ENCODE data around the gene LRRC18.

LRRC18 gene

GRCh38 chr10:48905311-48905710 lies 34.3 kb downstream of the LRRC18 start:
- no peak for DNase-seq

DNA sequence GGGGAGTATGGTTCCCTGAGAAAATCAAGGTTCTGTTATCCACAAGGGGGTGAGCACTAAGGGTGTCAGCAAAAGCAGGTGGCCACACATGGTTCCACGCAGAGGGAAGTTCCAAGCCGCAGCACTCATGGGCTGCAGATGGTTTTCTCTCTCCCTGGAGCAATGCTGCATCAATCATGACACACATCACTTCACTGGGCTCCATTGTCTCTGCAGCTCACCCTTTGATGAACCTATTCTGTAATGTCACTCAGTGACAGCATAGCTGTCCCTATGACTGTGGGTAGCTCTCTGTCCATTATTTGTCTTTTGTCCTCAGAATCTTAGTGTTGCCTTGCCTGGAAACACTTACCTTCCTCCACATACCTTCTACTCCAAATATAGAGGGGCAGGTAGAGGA lies 34.8 kb downstream of the LRRC18 start:
- DNase-seq: no peak

GRCh38 chr10:48903151-48903550 lies 36.5 kb downstream of the LRRC18 start:
- DNase-seq: no peak

DNA sequence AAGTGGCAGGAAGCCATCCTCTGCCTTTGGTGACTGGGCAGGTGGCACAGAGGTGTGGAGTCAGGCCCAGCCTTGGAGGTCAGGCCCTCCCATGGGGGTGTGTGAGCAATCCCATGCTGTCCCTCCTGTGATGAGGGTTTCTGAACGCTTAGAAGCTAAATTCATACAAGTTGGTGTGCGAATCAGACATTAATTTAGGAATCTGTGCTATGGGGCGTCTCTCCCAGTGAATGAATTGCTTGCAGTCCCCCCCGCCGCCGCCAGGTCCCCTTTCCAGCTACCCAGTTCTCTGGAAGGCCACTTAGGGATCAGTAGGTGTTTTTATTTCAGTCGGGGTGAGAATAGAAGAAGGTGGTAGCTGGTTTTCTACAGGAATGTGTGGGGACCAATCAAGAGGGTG lies 37.5 kb downstream of the LRRC18 start:
- DNase-seq: no peak

DNA sequence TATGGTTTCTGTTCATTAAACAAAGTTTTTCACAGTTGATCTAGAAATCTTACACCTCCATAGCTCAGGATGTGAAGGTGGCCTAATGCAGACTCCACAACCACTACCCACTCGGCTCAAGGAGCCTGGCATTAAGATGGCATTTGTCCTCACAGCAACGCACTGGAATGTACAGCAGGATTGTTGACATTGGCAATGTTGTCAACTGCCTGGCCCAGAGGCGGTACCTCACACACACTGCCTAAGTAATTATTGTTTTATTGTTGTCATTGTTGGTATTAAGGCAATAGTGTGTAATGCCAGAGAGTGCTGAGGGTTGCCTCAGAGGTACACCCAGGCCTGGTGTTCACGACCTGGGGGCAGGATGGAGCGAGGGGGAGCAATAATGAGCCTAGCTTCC lies 38.3 kb downstream of the LRRC18 start:
- no peak for DNase-seq

- no peak for DNase-seq
These were observed 39.3 kb downstream of the LRRC18 start for GRCh38 chr10:48900371-48900801.

DNA sequence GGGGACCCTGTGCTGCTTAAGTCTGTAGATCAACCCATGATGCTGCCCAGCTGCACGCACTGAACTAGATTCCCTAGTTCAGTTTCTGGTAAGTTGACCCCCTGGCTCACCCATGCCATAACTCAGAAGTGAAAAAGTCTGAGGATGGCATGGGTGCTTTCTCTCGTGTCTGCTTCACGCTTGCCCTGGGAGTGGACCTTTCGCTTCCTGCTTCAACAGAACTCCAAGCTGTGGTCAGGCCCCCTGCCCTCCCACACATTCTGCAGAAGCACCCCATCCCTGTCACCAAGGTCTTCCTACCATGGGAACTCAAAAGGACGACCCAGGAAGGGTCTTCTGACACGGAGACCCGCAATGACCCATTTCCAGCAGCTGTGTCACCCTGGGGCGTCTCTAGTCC lies 39.9 kb downstream of the LRRC18 start:
- DNase-seq: no peak

DNA sequence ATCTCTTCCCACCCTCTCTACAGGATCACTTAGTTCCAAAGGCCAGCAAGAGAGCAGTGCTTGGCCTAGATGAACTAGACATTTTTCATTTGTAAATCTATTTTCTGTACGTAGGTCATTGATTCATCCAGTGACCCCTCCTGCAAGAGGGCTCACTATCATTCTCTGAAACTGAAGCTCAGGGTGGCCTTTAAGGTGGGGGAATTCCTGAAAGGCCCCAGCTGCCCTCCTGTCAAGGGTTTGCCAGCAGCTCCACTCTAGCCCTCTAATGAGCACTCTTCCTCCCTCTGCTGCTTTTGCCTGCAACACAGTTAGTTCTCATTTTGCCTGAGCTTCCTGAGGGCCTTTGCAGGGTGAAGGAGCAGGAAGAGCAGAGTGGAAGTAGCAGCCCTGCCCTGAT lies 41.2 kb downstream of the LRRC18 start:
- DNase-seq: no peak

GRCh38 chr10:48897441-48897790 lies 42.2 kb downstream of the LRRC18 start:
- DNase-seq: no peak

DNA sequence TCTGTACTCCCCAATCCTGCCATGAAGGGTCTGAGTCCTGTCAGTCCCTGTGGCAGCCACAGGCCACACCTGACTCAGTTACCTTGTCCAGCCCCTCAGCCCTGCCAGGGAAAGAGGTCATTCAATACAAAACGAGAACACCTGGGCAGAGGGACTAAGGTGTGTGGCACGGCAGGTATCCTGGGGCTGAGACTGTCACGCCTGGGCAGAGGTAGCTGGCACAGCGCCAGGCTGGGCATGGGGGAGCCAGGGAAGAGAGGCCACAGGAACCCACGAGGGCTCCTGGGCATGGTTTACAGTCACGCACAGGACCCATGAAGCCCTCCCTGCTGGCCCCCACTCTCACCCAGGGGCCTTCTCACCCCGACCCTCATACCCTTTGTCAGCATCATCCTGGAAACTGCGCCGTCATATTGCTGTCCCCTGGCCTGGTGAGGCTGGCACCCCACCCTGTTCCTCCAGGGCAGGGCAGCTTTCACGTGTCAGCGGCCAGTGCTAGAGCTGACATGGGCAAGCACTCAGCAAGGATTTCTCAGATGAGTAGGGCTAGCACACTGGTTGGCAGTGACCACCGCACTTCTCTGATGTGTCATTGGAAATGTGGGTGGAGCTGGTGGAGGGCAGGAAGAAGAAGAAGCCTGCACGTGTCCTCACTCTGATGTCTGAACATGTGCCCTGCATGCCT lies 42.7 kb downstream of the LRRC18 start:
- DNase-seq: no peak

DNA sequence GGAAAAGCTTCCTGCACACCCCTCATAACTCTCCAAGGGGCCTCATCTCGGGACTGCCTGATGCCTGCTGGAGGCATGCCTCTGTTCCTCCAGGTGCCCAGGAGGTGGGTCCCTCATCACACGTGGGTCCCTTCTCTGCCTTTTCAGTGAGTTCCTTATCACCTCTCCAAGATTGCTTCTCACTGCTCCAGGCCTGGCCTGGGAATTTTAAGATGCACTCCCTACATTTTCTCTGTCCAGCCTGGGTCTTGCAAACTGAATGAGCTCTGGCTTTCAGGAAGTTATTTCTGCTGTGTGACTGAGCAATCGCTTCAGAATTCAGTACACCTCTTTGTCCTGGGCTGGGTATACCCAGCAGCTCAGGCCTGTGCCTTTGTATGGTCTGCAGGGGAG lies 43.8 kb downstream of the LRRC18 start:
- DNase-seq: no peak

DNA sequence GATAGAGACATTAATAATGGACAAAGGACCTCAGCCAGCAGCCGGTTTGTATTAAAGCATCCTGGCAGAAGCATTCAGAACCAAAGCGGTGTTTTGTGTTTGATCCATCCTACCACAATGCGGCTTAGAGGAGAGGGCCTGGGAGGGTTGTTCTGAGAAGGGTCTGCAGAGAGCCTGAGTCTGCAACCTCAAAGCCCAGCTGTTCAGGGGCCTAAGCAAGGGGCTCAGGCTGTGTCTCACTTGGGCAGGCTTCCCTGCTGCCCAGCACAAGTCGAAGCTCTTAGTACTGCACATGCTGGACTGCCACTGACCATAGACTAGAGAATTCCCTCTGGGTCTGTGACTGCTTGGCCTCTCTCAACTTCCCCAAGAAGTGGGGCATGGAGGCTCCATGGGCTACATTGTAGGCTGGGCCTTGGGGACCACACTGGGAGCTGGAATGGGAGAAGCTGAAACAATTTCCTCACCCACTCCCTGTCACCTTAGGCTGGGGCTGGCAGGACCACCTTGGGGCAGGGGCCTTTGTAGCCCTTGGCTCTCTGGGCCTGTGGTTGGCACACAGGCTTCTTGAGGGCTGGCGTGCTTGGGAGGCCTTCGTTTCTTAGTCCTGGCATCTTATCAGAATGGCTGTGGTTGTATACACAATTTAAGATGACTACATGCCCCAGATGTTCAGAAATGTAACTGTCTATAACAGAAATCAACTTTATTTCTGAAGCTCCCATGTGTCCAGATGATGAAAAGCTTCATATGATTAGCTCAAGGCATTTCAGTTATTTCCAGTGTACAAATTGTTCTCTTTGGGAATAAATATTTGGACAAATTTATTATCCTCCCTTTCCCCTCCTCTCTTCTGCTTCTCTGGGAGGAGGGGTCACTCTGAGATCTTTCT lies 44.5 kb downstream of the LRRC18 start:
- DNase-seq: no peak

DNA sequence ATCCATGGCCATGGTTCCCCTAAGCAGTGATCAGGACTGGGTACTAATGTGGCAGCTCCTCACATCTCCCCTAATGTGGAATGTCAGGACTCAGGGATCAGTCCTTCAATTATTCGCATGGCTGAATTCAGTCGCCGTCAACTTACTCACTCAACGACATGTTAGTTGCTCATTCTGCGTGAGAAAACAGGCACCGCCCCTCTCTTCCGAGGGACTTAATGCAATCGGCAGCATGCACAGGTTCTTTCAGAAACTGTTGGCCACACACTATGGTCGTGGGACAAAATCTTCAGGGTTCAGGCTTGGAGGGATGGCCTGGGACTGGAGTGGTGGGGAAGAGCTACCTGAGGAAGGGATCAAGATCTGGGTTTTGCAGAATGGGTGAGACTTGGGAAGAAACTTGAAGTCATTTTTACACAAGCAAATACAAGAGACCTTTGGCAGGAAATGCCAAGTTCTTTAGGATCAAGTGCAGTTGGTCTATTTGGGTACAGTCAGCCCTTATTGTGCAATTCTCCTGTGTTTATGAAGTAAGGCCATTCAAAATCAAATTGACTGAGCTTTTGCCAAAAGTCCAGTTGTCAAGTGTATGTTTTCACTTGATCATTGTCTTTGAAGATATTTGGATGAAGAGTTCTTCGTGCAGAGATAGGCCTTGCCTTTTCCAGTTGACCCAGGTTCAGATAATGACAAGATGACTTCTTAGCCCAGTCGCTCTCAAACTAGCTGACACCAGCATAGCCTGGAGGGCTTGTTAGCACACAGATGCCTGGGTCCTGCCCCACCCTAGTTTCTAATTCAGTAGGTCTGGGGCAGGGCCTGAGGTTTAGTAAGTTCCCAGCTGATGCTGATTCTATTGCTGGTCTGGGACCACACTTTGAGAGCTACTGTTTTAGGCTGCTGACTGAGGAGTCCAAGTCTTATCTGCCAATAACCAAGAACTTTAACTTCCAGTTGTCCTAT lies 48.5 kb downstream of the LRRC18 start:
- DNase-seq: no peak

- no peak for DNase-seq
These were observed 51.7 kb downstream of the LRRC18 start for GRCh38 chr10:48887982-48888381.

GRCh38 chr10:48885376-48885775 lies 54.3 kb downstream of the LRRC18 start:
- DNase-seq: peak; percentile 0

DNA sequence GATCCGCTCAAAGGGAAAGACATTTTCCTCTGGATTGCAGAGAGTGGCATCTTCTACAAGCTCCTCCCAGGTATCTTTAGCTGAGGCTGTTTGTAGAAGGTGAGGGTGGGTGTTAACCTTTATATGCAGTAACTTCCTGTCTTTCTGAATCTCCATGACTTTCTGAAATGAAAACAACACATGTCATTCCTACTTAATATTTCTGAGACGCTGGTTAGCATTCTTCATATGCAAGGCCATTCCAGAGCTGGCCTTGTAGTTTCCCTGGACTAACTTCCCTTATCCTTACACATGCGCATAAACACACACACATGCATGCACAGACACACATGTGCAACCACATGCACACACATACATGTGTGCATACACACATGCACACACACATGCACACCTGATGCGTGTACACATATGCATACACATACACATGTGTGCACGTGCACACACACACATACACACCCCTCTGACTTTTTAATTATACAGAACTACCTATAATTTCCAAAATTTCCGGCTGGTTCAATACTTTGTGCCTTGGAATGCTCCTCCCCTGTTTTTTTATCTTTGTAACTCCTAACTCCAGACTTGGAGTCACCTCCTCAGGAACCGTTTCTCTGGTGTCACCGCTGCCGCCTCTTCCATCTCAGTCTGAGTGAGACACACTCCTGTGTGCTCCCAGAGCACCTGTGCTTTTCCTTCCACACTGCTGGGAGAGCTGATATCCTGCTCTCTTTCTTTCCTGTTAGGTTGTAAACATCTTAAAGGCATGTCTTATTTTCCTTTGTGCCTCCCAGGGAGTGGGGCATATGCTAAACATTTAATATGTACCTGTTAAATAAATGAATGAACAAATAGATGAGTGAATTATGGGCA lies 55.2 kb downstream of the LRRC18 start:
- DNase-seq: no peak

DNA sequence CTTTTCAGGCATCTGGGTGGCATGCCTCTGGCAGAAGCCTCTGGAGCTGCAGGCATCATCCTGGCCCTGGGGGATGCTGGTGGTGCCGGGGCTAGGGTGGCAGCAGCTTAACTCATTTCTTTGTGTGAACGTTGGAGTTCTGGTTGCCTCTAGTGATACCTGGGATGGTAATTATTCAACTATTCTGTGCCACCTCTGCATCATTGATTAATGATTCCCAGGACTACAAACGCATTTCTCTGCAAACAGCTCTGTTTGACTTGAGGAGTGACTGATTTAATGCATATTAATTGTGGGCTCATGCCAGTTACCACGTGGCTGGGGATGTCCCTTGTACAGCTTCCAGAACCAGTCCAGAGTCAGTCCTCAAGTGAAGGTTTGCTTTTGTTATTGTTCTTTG lies 55.9 kb downstream of the LRRC18 start:
- no peak for DNase-seq

GRCh38 chr10:48882881-48883280 lies 56.8 kb downstream of the LRRC18 start:
- no peak for DNase-seq

- no peak for DNase-seq
These were observed 57.7 kb downstream of the LRRC18 start for GRCh38 chr10:48881937-48882336.

- no peak for DNase-seq
These were observed 59.5 kb downstream of the LRRC18 start for GRCh38 chr10:48880016-48880705.

GRCh38 chr10:48879451-48879850 lies 60.2 kb downstream of the LRRC18 start:
- no peak for DNase-seq

- no peak for DNase-seq
These were observed 61.5 kb downstream of the LRRC18 start for GRCh38 chr10:48878091-48878490.

Measured in NCI-H1105 treated with DMSO at 0.1 percent for 48 hours (cell line).